HG03521 (cell line): ENCODE results near the gene SYNGR4.

Source experiments
- ATAC-seq: cut with Tn5 transposase; IDR thresholded peaks from one replicate; pipeline ENCODE4 v1.9.1; 2021; ENCODE audit warnings: mild to moderate bottlenecking, moderate library complexity; ENCODE audit not compliant: unreplicated experiment

SYNGR4 gene

DNA sequence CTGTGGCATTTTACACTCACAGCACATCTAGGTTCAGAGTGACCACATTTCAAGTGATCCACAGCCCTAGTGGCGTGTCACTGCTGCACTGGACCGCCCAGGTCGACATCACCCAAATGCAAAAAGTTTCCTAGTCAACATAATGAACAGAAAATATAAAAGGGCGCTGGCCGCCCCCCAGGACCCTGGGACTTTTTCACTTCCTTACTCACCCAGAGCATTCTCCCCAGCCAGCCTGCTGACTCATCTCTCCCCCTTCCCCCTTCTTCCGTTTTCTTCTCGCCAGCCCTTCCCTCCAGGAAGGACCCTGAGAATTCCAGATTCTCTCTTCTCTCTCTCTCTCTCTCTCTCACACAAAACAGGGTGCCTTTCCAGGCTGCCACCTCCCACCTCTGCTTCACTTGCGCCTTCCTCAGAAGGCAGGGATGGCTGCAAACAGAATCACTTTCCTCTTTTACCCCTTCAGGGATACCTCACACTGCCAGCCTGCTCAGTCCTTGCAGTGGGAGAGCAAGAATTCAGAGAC, 60.6 kb downstream of the SYNGR4 start:
- ATAC-seq, result no peak
